ENCODE results near the gene IFT57. TPM values are rescaled to one million over a fixed set of nuclear protein-coding genes. Genes with fewer than 3 reads are reported as not detected.

IFT57 gene
- total and polyA plus RNA-seq, 2 experiments from 2014 or later = 28.6 to 49.0 TPM

DNA sequence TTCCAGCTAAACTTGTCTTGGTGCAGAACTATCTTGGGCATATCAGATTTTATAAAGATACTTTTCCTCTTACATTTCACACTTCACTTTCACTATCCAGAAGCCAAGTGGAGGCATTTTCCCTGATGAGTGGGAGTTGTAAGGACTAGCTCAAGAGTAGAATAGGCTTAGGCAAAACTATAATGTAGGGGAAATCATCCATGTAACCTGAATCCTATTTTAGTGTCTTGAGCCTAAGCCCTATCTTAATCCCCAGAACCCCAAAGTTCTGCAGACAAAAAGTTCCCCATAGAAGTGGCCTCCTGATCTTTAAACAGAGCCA lies 89.2 kb downstream of the IFT57 start:
- H3K27me3 Mint-ChIP-seq (ENCODE audit: insufficient read depth, low read depth, poor library complexity) = peaks cover 2% of the 10 kb centered on the region
- no peak overlapping the region for H3K27ac ChIP-seq (ENCODE audit: low read depth)
- H3K4me1 ChIP-seq (ENCODE audit: insufficient read depth) = peaks cover 6% of the 10 kb centered on the region
- no peak overlapping the region for H3K4me3 ChIP-seq
- no peaks in the 10 kb centered on the region for H3K36me3 Mint-ChIP-seq (ENCODE audit: low read depth)
- ATAC-seq (no peak), DNase-seq (ENCODE audit: low spot score) (no peak)
- H4K20me1 ChIP-seq (replicated peaks; ENCODE audit: insufficient read depth) = no peaks in the 10 kb centered on the region
- TF ChIP-seq CREB1 (CRISPR knock-in tag; IDR thresholded peaks at IDR 0.05; ENCODE audit: low read depth) (no peak), STAT1 (IDR thresholded peaks at IDR 0.05; ENCODE audit: unreplicated experiment) (no peak), EZH2phosphoT487 (IDR thresholded peaks at IDR 0.05; ENCODE audit: unreplicated experiment) (no peak), POLR2AphosphoS5 (IDR thresholded peaks at IDR 0.05; ENCODE audit: low read depth) (no peak), NANOG (IDR thresholded peaks at IDR 0.05; ENCODE audit: borderline replicate concordance) (no peak), JUNB (IDR thresholded peaks at IDR 0.05; ENCODE audit: unreplicated experiment) (no peak), CTCF (conservative IDR thresholded peaks at IDR 0.05; ENCODE audit: low read depth in 2 of 2) (no peak), ZNF114 (CRISPR knock-in tag; IDR thresholded peaks at IDR 0.05) (no peak), EZH2 (IDR thresholded peaks at IDR 0.05; ENCODE audit: low read depth, unreplicated experiment) (no peak), ZNF331 (CRISPR knock-in tag; IDR thresholded peaks at IDR 0.05; ENCODE audit: low read depth) (no peak)
- TF ChIP-seq, protein P1, sequence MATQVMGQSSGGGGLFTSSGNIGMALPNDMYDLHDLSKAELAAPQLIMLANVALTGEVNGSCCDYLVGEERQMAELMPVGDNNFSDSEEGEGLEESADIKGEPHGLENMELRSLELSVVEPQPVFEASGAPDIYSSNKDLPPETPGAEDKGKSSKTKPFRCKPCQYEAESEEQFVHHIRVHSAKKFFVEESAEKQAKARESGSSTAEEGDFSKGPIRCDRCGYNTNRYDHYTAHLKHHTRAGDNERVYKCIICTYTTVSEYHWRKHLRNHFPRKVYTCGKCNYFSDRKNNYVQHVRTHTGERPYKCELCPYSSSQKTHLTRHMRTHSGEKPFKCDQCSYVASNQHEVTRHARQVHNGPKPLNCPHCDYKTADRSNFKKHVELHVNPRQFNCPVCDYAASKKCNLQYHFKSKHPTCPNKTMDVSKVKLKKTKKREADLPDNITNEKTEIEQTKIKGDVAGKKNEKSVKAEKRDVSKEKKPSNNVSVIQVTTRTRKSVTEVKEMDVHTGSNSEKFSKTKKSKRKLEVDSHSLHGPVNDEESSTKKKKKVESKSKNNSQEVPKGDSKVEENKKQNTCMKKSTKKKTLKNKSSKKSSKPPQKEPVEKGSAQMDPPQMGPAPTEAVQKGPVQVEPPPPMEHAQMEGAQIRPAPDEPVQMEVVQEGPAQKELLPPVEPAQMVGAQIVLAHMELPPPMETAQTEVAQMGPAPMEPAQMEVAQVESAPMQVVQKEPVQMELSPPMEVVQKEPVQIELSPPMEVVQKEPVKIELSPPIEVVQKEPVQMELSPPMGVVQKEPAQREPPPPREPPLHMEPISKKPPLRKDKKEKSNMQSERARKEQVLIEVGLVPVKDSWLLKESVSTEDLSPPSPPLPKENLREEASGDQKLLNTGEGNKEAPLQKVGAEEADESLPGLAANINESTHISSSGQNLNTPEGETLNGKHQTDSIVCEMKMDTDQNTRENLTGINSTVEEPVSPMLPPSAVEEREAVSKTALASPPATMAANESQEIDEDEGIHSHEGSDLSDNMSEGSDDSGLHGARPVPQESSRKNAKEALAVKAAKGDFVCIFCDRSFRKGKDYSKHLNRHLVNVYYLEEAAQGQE (IDR thresholded peaks at IDR 0.05; ENCODE audit: unreplicated experiment) = no peak
- TF ChIP-seq, protein P2, sequence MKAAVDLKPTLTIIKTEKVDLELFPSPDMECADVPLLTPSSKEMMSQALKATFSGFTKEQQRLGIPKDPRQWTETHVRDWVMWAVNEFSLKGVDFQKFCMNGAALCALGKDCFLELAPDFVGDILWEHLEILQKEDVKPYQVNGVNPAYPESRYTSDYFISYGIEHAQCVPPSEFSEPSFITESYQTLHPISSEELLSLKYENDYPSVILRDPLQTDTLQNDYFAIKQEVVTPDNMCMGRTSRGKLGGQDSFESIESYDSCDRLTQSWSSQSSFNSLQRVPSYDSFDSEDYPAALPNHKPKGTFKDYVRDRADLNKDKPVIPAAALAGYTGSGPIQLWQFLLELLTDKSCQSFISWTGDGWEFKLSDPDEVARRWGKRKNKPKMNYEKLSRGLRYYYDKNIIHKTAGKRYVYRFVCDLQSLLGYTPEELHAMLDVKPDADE (IDR thresholded peaks at IDR 0.05) = no peak
- TF ChIP-seq, protein P3, sequence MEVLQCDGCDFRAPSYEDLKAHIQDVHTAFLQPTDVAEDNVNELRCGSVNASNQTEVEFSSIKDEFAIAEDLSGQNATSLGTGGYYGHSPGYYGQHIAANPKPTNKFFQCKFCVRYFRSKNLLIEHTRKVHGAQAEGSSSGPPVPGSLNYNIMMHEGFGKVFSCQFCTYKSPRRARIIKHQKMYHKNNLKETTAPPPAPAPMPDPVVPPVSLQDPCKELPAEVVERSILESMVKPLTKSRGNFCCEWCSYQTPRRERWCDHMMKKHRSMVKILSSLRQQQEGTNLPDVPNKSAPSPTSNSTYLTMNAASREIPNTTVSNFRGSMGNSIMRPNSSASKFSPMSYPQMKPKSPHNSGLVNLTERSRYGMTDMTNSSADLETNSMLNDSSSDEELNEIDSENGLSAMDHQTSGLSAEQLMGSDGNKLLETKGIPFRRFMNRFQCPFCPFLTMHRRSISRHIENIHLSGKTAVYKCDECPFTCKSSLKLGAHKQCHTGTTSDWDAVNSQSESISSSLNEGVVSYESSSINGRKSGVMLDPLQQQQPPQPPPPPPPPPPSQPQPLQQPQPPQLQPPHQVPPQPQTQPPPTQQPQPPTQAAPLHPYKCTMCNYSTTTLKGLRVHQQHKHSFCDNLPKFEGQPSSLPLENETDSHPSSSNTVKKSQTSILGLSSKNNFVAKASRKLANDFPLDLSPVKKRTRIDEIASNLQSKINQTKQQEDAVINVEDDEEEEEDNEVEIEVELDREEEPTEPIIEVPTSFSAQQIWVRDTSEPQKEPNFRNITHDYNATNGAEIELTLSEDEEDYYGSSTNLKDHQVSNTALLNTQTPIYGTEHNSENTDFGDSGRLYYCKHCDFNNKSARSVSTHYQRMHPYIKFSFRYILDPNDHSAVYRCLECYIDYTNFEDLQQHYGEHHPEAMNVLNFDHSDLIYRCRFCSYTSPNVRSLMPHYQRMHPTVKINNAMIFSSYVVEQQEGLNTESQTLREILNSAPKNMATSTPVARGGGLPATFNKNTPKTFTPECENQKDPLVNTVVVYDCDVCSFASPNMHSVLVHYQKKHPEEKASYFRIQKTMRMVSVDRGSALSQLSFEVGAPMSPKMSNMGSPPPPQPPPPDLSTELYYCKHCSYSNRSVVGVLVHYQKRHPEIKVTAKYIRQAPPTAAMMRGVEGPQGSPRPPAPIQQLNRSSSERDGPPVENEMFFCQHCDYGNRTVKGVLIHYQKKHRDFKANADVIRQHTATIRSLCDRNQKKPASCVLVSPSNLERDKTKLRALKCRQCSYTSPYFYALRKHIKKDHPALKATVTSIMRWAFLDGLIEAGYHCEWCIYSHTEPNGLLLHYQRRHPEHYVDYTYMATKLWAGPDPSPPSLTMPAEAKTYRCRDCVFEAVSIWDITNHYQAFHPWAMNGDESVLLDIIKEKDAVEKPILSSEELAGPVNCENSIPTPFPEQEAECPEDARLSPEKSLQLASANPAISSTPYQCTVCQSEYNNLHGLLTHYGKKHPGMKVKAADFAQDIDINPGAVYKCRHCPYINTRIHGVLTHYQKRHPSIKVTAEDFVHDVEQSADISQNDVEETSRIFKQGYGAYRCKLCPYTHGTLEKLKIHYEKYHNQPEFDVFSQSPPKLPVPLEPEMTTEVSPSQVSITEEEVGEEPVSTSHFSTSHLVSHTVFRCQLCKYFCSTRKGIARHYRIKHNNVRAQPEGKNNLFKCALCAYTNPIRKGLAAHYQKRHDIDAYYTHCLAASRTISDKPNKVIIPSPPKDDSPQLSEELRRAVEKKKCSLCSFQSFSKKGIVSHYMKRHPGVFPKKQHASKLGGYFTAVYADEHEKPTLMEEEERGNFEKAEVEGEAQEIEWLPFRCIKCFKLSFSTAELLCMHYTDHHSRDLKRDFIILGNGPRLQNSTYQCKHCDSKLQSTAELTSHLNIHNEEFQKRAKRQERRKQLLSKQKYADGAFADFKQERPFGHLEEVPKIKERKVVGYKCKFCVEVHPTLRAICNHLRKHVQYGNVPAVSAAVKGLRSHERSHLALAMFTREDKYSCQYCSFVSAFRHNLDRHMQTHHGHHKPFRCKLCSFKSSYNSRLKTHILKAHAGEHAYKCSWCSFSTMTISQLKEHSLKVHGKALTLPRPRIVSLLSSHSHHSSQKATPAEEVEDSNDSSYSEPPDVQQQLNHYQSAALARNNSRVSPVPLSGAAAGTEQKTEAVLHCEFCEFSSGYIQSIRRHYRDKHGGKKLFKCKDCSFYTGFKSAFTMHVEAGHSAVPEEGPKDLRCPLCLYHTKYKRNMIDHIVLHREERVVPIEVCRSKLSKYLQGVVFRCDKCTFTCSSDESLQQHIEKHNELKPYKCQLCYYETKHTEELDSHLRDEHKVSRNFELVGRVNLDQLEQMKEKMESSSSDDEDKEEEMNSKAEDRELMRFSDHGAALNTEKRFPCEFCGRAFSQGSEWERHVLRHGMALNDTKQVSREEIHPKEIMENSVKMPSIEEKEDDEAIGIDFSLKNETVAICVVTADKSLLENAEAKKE (CRISPR knock-in tag; IDR thresholded peaks at IDR 0.05) = no peak
- no peak overlapping the region for H2AFZ ChIP-seq
- H3K27ac Mint-ChIP-seq = no peak overlapping the region
- no peaks in the 10 kb centered on the region for H3F3A ChIP-seq (replicated peaks; ENCODE audit: low read depth)
- H3K27me3 ChIP-seq (ENCODE audit: insufficient read depth) = no peaks in the 10 kb centered on the region
- H3K79me2 ChIP-seq (replicated peaks; ENCODE audit: insufficient read depth) = no peaks in the 10 kb centered on the region
- no peak overlapping the region for H3K4me2 ChIP-seq
- H3K9me2 ChIP-seq (ENCODE audit: insufficient read depth) = 0 out of 2 replicates have a peak, but pooled peaks cover 4% of the 10 kb centered on the region
- no peaks in the 10 kb centered on the region for H3K9me3 Mint-ChIP-seq
- H3K4me1 Mint-ChIP-seq = peaks cover 10% of the 10 kb centered on the region
- no peaks in the 10 kb centered on the region for H3K36me3 ChIP-seq (ENCODE audit: insufficient read depth)
- no peak overlapping the region for H3K4me3 Mint-ChIP-seq

Data from GM23338 (cell line).